ENCODE data around the gene IDH2.

The IDH2 gene

DNA sequence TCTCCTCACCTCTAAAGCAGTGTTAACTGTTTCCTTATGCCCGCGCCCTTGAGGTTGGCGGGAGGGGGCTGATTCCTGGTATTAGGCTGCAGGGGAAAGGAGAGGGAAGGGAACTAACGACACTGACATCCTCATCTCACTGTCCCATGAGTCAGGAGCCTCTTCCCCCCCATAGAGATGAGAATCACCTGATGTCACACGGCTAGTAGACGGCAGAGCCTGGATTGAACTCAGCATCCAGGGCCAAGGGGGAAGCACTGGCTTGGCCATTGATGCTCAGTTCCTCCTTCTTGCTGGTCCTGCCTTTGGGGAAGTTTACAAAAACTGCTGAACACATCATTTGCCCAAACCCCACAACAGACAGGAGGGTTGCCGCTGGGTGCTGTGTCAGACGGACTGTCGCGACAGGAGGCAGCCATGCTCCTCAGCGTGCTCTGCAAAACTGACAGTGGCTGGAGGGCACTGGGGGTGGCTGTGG, 38.5 kb downstream of the IDH2 start:
- Histone ChIP-seq H3K9me3 (no peaks in the 10 kb centered on the region), H3K36me3 (no peaks in the 10 kb centered on the region), H3K27me3 (no peaks in the 10 kb centered on the region), H3K4me3 (ENCODE audit: low read depth, low read length) (no peak overlapping the region), H3K4me1 (peaks cover 3% of the 10 kb centered on the region)
- DNase-seq = no peak
- no peak for TF ChIP-seq CTCF (IDR thresholded peaks at IDR 0.05; ENCODE audit: low read depth, low read length)

- no peak for TF ChIP-seq CTCF (IDR thresholded peaks at IDR 0.05; ENCODE audit: low read depth, low read length)
- no peak overlapping the region for H3K4me3 ChIP-seq (ENCODE audit: low read depth, low read length)
- H3K27me3 ChIP-seq = no peaks in the 10 kb centered on the region
- DNase-seq = no peak
- peaks cover 3% of the 10 kb centered on the region for H3K4me1 ChIP-seq
- no peaks in the 10 kb centered on the region for H3K36me3 ChIP-seq
- H3K9me3 ChIP-seq = no peaks in the 10 kb centered on the region
Observed at GRCh38 chr15:90062973-90063769, 39.1 kb downstream of the IDH2 start.

DNA sequence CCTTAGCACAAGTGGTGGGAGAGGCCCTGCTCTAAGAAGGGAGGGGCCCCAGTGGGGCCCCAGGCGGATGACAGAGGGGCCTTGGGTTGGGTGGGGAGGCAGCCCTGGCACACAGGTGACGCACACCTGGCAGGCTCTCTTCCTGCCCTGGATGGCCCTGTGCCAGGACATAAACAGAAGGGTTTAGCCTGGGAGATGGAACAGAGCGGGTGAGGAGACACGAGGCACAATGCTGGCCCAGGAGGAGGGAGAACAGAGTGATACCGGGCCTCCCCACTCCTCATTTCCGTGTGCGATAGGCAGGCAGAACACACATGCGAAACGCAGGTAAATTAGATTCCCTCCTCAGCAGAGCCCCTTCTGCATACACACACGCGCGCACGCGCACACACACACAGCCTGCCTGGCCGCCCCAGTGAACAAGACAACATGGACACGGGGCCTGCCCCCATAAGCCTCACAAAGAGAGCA, 39.8 kb downstream of the IDH2 start:
- no peaks in the 10 kb centered on the region for H3K9me3 ChIP-seq
- DNase-seq = no peak
- H3K27me3 ChIP-seq = no peaks in the 10 kb centered on the region
- no peak overlapping the region for H3K4me3 ChIP-seq (ENCODE audit: low read depth, low read length)
- H3K4me1 ChIP-seq = peaks cover 3% of the 10 kb centered on the region
- TF ChIP-seq CTCF (IDR thresholded peaks at IDR 0.05; ENCODE audit: low read depth, low read length) = no peak
- no peaks in the 10 kb centered on the region for H3K36me3 ChIP-seq

DNA sequence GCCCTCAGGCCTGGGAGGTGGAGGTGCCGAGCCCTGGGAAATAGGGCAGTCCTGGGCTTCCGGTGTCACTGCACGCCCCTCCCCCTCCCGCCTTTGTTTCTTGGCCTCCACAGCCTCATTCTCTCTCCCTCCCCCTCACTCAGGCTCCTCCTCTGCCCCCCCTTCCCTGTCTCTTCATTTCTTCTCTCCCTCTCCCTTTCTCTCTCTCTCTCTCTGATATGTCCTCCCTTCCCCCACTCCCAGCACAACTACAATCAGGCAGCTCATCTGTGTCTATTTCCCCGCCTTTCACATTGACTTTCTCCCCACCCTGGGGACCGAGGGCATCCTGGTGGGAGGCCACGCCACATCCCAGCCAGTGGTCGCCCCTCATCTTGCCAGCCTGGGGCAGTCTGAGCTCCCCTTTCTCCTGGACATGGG, 40.2 kb downstream of the IDH2 start:
- DNase-seq = no peak
- H3K36me3 ChIP-seq = no peaks in the 10 kb centered on the region
- H3K27me3 ChIP-seq = no peaks in the 10 kb centered on the region
- no peak overlapping the region for H3K4me3 ChIP-seq (ENCODE audit: low read depth, low read length)
- H3K9me3 ChIP-seq = no peaks in the 10 kb centered on the region
- peaks cover 3% of the 10 kb centered on the region for H3K4me1 ChIP-seq
- TF ChIP-seq CTCF (IDR thresholded peaks at IDR 0.05; ENCODE audit: low read depth, low read length) = no peak

GRCh38 chr15:90060797-90061196, 41.5 kb downstream of the IDH2 start:
- H3K4me1 ChIP-seq = peaks cover 3% of the 10 kb centered on the region
- no peak for TF ChIP-seq CTCF (IDR thresholded peaks at IDR 0.05; ENCODE audit: low read depth, low read length)

More at GRCh38 chr15:90060797-90061196, 41.5 kb downstream of the IDH2 start:
- Histone ChIP-seq H3K27me3 (no peaks in the 10 kb centered on the region), H3K9me3 (no peaks in the 10 kb centered on the region), H3K36me3 (no peaks in the 10 kb centered on the region), H3K4me3 (ENCODE audit: low read depth, low read length) (no peak overlapping the region)
- no peak for DNase-seq

Data from BE2C (cell line).